ENCODE data around the gene TIMMDC1.
A peak's percentile ranks its signal among the peaks of the same experiment; 100 is the strongest.

The TIMMDC1 gene

GRCh38 chr3:119485563-119485962 lies 12.8 kb upstream of the TIMMDC1 start:
- Histone ChIP-seq H3K9me3 (ENCODE audit: control insufficient read depth, insufficient read depth, low read depth, low read length) (no peaks in the 10 kb centered on the region), H3K9ac (ENCODE audit: low read length) (no peak overlapping the region), H3K36me3 (ENCODE audit: control insufficient read depth, insufficient read depth, low read length) (peaks cover 44% of the 10 kb centered on the region), H3K27ac (ENCODE audit: low read depth, low read length) (no peak overlapping the region), H3K27me3 (ENCODE audit: control insufficient read depth, insufficient read depth, low read length) (no peaks in the 10 kb centered on the region), H3K4me3 (ENCODE audit: low read depth, low read length) (no peak overlapping the region), H3K4me1 (ENCODE audit: control insufficient read depth, insufficient read depth, low read length) (no peaks in the 10 kb centered on the region)

GRCh38 chr3:119490153-119490552 lies 8.2 kb upstream of the TIMMDC1 start:
- Histone ChIP-seq H3K9ac (ENCODE audit: low read length) (no peak overlapping the region), H3K27me3 (ENCODE audit: control insufficient read depth, insufficient read depth, low read length) (no peaks in the 10 kb centered on the region), H3K27ac (ENCODE audit: low read depth, low read length) (no peak overlapping the region), H3K9me3 (ENCODE audit: control insufficient read depth, insufficient read depth, low read depth, low read length) (no peaks in the 10 kb centered on the region), H3K4me1 (ENCODE audit: control insufficient read depth, insufficient read depth, low read length) (no peaks in the 10 kb centered on the region), H3K36me3 (ENCODE audit: control insufficient read depth, insufficient read depth, low read length) (peaks cover 53% of the 10 kb centered on the region), H3K4me3 (ENCODE audit: low read depth, low read length) (no peak overlapping the region)

GRCh38 chr3:119492128-119492527 lies 6.2 kb upstream of the TIMMDC1 start:
- no peaks in the 10 kb centered on the region for H3K27me3 ChIP-seq (ENCODE audit: control insufficient read depth, insufficient read depth, low read length)
- no peak overlapping the region for H3K27ac ChIP-seq (ENCODE audit: low read depth, low read length)
- no peak overlapping the region for H3K9ac ChIP-seq (ENCODE audit: low read length)
- no peaks in the 10 kb centered on the region for H3K9me3 ChIP-seq (ENCODE audit: control insufficient read depth, insufficient read depth, low read depth, low read length)
- no peaks in the 10 kb centered on the region for H3K4me1 ChIP-seq (ENCODE audit: control insufficient read depth, insufficient read depth, low read length)
- H3K4me3 ChIP-seq (ENCODE audit: low read depth, low read length): no peak overlapping the region
- peaks cover 33% of the 10 kb centered on the region for H3K36me3 ChIP-seq (ENCODE audit: control insufficient read depth, insufficient read depth, low read length)

GRCh38 chr3:119492810-119493209 lies 5.5 kb upstream of the TIMMDC1 start:
- Histone ChIP-seq H3K36me3 (ENCODE audit: control insufficient read depth, insufficient read depth, low read length) (peaks cover 29% of the 10 kb centered on the region), H3K27me3 (ENCODE audit: control insufficient read depth, insufficient read depth, low read length) (no peaks in the 10 kb centered on the region), H3K9me3 (ENCODE audit: control insufficient read depth, insufficient read depth, low read depth, low read length) (no peaks in the 10 kb centered on the region), H3K4me3 (ENCODE audit: low read depth, low read length) (no peak overlapping the region), H3K4me1 (ENCODE audit: control insufficient read depth, insufficient read depth, low read length) (peaks cover 6% of the 10 kb centered on the region), H3K9ac (ENCODE audit: low read length) (no peak overlapping the region), H3K27ac (ENCODE audit: low read depth, low read length) (no peak overlapping the region)

GRCh38 chr3:119494597-119494996 lies 3.8 kb upstream of the TIMMDC1 start:
- Histone ChIP-seq H3K9me3 (ENCODE audit: control insufficient read depth, insufficient read depth, low read depth, low read length) (no peaks in the 10 kb centered on the region), H3K4me3 (ENCODE audit: low read depth, low read length) (no peak overlapping the region)

GRCh38 chr3:119497820-119498185 lies 544 bp upstream of the TIMMDC1 start:
- Histone ChIP-seq H3K9ac (ENCODE audit: low read length) (peak overlapping the region; percentile 72), H3K27ac (ENCODE audit: low read depth, low read length) (peak overlapping the region; percentile 92), H3K9me3 (ENCODE audit: control insufficient read depth, insufficient read depth, low read depth, low read length) (no peaks in the 10 kb centered on the region), H3K27me3 (ENCODE audit: control insufficient read depth, insufficient read depth, low read length) (no peaks in the 10 kb centered on the region), H3K4me1 (ENCODE audit: control insufficient read depth, insufficient read depth, low read length) (peaks cover 10% of the 10 kb centered on the region), H3K4me3 (ENCODE audit: low read depth, low read length) (peak overlapping the region; percentile 99), H3K36me3 (ENCODE audit: control insufficient read depth, insufficient read depth, low read length) (peaks cover 14% of the 10 kb centered on the region)

More at GRCh38 chr3:119494597-119494996, 3.8 kb upstream of the TIMMDC1 start:
- Histone ChIP-seq H3K4me1 (ENCODE audit: control insufficient read depth, insufficient read depth, low read length) (peaks cover 6% of the 10 kb centered on the region), H3K9ac (ENCODE audit: low read length) (no peak overlapping the region), H3K27me3 (ENCODE audit: control insufficient read depth, insufficient read depth, low read length) (no peaks in the 10 kb centered on the region), H3K27ac (ENCODE audit: low read depth, low read length) (no peak overlapping the region), H3K36me3 (ENCODE audit: control insufficient read depth, insufficient read depth, low read length) (peaks cover 18% of the 10 kb centered on the region)

- Histone ChIP-seq H3K27me3 (ENCODE audit: control insufficient read depth, insufficient read depth, low read length) (no peaks in the 10 kb centered on the region), H3K27ac (ENCODE audit: low read depth, low read length) (no peak overlapping the region), H3K4me1 (ENCODE audit: control insufficient read depth, insufficient read depth, low read length) (peaks cover 10% of the 10 kb centered on the region), H3K9ac (ENCODE audit: low read length) (no peak overlapping the region), H3K4me3 (ENCODE audit: low read depth, low read length) (peak overlapping the region; percentile 99), H3K36me3 (ENCODE audit: control insufficient read depth, insufficient read depth, low read length) (peaks cover 37% of the 10 kb centered on the region), H3K9me3 (ENCODE audit: control insufficient read depth, insufficient read depth, low read depth, low read length) (no peaks in the 10 kb centered on the region)
These were observed 1.9 kb downstream of the TIMMDC1 start for GRCh38 chr3:119500265-119500664.

GRCh38 chr3:119500901-119501300 lies 2.6 kb downstream of the TIMMDC1 start:
- no peaks in the 10 kb centered on the region for H3K27me3 ChIP-seq (ENCODE audit: control insufficient read depth, insufficient read depth, low read length)
- H3K4me1 ChIP-seq (ENCODE audit: control insufficient read depth, insufficient read depth, low read length): peaks cover 10% of the 10 kb centered on the region
- H3K9me3 ChIP-seq (ENCODE audit: control insufficient read depth, insufficient read depth, low read depth, low read length): no peaks in the 10 kb centered on the region
- peaks cover 43% of the 10 kb centered on the region for H3K36me3 ChIP-seq (ENCODE audit: control insufficient read depth, insufficient read depth, low read length)
- H3K9ac ChIP-seq (ENCODE audit: low read length): no peak overlapping the region
- no peak overlapping the region for H3K27ac ChIP-seq (ENCODE audit: low read depth, low read length)
- peak overlapping the region; percentile 99; the same call in 1 of the 2 replicates for H3K4me3 ChIP-seq (ENCODE audit: low read depth, low read length)

- Histone ChIP-seq H3K4me1 (ENCODE audit: control insufficient read depth, insufficient read depth, low read length) (no peaks in the 10 kb centered on the region), H3K9me3 (ENCODE audit: control insufficient read depth, insufficient read depth, low read depth, low read length) (no peaks in the 10 kb centered on the region), H3K4me3 (ENCODE audit: low read depth, low read length) (no peak overlapping the region), H3K27ac (ENCODE audit: low read depth, low read length) (no peak overlapping the region), H3K27me3 (ENCODE audit: control insufficient read depth, insufficient read depth, low read length) (no peaks in the 10 kb centered on the region), H3K36me3 (ENCODE audit: control insufficient read depth, insufficient read depth, low read length) (peaks cover 78% of the 10 kb centered on the region), H3K9ac (ENCODE audit: low read length) (no peak overlapping the region)
These were observed 8.3 kb downstream of the TIMMDC1 start for GRCh38 chr3:119506631-119507030.

GRCh38 chr3:119507404-119507803 lies 9.1 kb downstream of the TIMMDC1 start:
- Histone ChIP-seq H3K27ac (ENCODE audit: low read depth, low read length) (no peak overlapping the region), H3K4me1 (ENCODE audit: control insufficient read depth, insufficient read depth, low read length) (no peaks in the 10 kb centered on the region), H3K9ac (ENCODE audit: low read length) (no peak overlapping the region), H3K36me3 (ENCODE audit: control insufficient read depth, insufficient read depth, low read length) (peaks cover 83% of the 10 kb centered on the region), H3K27me3 (ENCODE audit: control insufficient read depth, insufficient read depth, low read length) (no peaks in the 10 kb centered on the region), H3K9me3 (ENCODE audit: control insufficient read depth, insufficient read depth, low read depth, low read length) (no peaks in the 10 kb centered on the region), H3K4me3 (ENCODE audit: low read depth, low read length) (no peak overlapping the region)

- no peaks in the 10 kb centered on the region for H3K27me3 ChIP-seq (ENCODE audit: control insufficient read depth, insufficient read depth, low read length)
- peaks cover 81% of the 10 kb centered on the region for H3K36me3 ChIP-seq (ENCODE audit: control insufficient read depth, insufficient read depth, low read length)
- H3K4me1 ChIP-seq (ENCODE audit: control insufficient read depth, insufficient read depth, low read length): no peaks in the 10 kb centered on the region
- no peak overlapping the region for H3K9ac ChIP-seq (ENCODE audit: low read length)
- H3K27ac ChIP-seq (ENCODE audit: low read depth, low read length): no peak overlapping the region
- no peak overlapping the region for H3K4me3 ChIP-seq (ENCODE audit: low read depth, low read length)
- no peaks in the 10 kb centered on the region for H3K9me3 ChIP-seq (ENCODE audit: control insufficient read depth, insufficient read depth, low read depth, low read length)
These were observed 10.0 kb downstream of the TIMMDC1 start for GRCh38 chr3:119508172-119508845.
